DMS79 (cell line): ENCODE data around the gene PRKCB.

ENCODE experiments used
- DNase-seq: peaks from one replicate; lab custom pipeline; 2025; lab: John Stamatoyannopoulos, UW

Gene PRKCB

DNA sequence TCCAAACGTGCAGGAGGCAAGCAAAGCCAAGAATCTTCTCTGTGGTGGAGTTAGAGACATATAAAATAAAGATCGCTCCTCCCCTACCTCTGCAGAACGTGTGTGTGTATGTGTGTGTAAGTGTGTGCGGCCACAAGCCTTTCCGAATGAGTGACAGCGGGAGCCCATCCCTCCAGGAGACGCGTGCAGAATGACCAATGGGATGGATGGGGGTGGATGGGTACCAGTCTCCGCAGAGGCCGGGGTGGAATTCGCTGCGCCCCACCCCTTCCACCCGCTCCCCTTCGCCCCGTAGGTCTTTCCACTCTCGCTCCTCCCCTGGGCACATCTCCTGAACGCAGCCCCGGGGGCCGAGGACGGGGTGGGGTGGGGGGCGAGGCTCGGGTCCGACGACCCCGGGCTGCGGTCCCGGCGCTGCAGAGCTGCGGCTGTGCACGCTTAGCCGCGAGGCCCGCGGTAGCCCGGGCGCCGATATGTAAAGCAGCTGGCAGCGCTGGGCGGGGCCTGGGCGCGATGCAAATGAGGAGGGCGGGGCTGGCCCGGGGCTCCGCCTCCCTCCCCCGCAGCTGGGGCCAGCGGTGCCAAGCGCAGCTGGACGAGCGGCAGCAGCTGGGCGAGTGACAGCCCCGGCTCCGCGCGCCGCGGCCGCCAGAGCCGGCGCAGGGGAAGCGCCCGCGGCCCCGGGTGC, at the start of gene PRKCB:
TSS of gene PRKCB (plus strand) at position 594 of the 688 bp plus-strand sequence.
- peak; percentile 28 for DNase-seq

DNA sequence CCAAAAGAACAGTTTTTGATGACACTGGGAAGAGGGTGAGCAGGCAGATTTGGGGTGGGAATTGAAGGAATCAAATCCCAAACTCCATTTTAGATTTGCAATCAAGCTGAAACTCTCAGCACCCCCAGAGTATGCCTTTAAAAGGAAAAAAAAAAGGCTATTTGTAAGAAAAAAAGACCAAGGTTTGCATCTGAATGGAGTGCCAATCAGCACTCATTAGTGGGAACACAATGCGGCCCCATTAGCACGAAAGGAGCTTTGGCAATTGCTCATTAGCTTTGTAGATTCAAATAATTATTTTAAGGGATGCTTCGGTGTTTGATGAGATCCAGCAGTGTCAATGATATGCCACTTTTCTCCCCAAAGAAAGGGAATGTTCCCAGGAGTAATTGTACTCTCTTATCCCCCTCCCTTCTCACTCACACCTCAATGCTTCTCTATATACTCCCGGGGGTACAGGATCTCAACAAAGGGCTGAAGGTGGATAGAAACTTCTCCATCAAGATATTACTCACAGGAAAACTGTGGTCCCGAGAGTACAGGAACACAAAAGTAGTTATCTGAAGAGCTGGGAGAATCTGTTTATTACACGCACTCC, 48.7 kb upstream of the PRKCB start:
- no peak for DNase-seq

DNA sequence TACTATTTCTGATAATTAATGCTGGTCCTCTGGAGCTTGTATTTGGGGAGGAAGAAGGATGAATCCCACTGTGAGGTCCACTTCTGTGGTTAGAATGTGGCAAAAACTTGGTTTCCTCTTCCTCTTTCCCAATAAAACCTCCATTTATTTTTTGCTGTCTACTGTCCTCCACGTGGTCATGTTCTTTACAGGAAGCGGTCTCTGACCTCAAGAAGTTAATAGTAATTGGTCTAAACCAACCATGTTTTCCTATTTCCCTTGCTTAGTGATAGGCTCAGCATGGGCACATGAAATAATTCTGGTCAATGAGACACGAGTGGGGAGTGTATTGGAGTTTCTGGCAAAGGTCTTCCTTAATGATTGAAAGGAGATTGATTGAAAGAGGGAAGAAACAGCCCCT, 47.1 kb upstream of the PRKCB start:
- no peak for DNase-seq

DNA sequence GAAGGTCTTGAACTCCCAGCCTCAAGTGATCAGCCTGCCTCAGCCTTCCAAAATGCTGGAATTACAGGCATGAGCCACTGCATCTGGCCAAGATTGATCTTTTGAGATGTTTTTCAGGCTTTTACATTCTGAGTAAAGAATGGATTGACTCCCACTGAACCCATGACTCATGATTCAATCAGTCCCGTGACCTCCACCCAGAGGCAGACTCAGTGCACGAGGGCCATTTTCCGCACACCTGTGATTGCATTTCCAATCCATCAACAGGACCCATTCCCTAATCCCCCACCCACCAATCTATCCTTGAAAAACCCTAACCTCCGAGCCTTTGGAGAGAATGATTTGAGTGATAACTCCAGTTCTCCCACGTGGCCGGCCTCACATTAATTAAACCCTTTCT, 40.4 kb upstream of the PRKCB start:
- no peak for DNase-seq

DNA sequence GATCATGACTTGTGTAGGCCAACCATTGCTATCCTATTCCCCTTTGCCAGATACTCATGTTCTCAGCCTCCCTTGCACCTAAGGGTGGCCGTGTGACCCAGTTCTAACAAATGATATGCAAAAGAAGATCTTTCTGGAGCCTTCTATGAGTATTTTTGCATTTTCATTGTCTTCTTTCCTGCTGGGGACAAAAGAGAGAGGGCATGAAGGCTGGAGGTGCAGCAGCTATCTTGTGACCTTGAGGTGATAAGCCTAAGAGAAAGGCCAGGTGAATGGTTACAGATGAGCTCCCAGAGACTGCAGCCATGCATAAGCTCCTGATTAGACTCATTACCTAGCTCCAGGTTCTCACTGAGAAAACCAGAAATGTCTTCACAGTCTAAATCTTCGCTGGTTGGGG, 38.8 kb upstream of the PRKCB start:
- DNase-seq = no peak

DNA sequence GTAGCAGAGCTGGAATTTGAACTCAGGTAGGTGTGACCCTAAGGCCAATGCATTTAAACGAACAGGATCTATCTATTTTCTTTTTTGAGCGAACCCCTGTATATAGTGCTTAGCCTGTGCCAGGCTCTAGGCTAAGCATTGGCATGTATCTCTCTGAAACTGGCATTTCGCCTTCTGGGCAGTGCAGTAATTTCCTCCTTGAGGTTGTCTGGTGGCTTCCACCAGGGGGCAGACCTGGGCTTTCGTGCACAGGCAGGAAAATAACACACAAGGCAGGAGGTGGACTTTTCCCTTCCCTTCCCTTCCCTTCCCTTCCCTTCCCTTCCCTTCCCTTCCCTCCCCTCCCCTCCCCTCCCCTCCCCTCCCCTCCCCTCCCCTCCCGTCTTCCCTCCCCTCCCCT, 34.4 kb upstream of the PRKCB start:
- no peak for DNase-seq

DNA sequence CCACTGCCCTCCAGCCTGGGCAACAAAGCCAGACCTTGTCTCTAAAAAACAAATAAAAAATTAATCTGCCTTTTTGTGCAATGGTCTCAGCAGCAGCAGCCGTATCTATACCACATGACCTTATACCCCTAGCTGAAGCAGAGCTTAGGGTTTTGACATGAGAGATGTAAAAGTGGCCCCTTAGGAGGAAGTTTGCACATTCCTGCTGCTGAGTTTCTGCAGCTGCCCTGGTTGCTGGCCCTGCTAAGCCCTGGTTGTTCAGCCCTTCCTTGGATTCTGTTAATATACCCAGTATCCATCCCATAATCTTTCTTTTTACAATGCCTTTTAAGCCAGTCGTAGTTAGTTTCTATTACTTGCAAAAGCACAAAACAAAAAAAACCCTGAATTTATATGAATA, 33.0 kb upstream of the PRKCB start:
- no peak for DNase-seq

DNA sequence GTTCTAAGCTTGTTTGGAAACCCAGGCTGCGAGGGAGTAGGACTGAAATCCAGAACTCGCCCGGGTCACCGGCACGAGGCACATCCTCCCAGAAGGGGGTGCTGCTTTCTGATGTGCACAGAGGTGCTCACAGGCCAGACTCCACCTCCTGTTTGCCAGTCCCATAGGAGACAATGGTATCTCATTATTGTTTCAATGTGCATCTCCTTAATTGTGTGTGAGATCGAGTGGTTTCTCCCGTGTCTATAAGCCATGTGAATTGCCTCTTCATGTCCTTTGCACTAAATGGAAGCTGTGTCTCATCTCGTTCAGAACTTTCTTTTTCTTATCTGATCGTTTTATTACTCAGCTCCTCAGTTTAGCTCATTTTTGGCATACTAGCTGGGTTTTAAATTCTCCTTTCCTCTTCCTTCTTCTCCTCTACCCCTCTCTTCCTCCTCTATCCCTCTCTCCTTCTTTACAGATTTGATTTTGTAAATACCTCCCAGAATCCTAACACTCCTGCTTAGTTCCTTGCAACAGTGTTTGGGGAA, 32.1 kb upstream of the PRKCB start:
- no peak for DNase-seq

DNA sequence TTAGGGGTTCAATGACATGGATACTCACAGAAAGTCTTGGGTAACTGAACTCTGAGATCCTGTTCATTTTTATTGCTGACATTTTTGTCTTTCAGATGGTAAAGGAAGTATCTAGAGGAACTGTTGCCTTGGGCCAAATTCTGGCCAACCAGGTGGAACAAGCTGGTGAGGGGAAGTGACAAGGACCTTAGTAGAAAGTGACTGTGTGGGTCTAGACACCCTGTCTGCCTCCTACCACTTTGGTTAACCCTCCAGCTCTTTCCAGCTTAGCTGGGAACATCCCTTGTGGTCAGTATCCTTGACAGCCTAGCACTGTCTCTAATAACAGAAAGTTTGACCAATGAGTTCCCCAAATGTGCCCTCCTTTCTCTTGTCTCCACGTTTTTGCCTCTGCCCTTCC, 28.8 kb upstream of the PRKCB start:
- no peak for DNase-seq

DNA sequence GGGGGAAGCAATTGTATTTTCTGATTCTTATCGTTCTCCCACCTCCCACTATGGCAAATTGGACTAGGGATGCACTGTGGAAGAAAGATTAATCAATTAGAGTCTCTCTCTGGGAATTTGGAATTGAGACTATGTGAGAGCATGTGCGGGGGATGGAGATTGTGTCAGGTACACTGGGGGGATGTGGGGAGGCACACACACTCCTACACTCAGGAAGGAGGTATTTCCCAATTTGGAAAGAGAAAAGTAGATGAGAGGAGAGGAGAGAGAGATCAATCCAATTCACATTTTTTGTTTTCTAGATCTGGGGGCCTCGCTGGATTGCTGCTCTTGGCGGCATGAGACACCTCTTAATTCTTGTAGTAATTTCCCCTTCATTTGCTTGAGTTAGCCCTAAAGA, 14.3 kb upstream of the PRKCB start:
- DNase-seq = no peak

DNA sequence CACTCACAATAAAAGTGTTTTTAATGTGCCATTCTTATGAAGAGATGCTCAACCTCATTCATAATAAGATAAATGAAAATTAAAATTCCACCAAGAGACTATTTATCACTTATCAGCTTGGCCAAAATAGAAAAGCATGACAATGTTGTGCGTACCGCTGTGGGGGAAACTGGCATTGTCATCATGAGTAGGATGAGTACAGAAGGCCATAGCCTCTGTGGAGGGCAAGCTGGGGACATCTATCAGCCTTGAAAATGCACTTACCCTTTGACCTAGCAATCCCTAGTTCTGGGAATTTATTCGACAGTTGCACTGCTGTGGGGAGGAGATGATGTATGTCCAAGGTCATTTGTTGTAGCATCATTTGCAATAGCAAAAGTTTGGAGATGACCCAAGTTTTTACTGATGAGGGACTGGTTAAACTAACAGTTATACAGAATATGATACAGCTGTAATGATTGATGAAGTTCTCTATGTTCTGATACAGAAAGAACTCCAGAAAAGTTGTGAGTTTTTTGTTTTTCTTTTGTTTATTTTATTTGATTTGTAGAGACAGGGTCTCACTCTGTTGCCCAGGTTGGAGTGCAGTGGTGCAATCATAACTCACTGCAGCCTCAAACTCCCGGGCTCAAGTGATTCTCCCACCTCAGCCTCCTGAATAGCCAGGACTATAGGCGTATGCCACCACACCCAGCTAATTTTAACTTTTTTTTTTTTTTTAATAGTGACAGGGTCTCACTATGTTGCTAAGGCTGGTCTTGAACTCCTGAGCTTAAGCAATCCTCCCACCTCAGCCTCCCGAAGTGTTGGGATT, 13.7 kb upstream of the PRKCB start:
- DNase-seq = no peak

DNA sequence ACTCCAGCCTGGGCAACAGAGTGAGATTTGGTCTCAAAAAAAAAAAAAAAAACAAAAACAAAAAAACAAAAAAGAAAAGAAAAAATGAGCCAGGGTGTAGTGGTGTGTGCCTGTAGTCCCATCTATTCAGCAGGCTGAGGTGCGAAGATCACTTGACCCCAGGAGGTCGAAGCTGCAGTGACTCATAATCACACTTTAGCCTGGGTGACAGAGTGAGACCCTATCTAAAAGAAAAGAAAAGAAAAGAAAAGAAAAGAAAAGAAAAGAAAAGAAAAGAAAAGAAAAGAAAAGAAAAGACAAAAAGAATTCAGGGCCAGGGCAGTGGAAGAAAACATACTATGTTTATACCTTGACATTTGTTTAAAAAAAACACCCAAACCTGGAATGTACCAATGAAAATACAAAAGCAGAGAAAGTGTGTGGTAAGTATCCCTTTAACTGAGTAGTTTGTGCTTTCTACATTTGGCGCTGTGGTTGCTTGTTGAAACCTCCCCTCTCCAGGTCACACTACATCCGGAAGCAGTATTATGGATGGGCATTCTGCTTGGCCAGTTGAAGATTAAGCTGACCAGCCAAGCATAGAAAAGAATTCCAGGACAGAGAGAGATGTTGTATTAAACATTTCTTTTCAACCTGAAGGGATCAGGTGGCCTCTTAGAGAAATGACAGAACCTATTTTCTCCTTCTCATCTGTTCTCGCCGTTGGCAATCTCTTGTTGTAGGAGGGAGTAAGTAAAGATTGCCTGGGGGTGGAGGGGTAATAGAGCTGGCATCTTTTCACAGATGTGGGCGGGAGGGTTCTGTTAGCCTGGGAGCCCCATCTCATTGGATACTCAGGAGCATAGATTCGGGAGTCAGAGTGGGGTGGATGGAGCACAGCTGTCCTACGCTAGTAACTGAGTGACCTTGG, 12.1 kb upstream of the PRKCB start:
- no peak for DNase-seq

DNA sequence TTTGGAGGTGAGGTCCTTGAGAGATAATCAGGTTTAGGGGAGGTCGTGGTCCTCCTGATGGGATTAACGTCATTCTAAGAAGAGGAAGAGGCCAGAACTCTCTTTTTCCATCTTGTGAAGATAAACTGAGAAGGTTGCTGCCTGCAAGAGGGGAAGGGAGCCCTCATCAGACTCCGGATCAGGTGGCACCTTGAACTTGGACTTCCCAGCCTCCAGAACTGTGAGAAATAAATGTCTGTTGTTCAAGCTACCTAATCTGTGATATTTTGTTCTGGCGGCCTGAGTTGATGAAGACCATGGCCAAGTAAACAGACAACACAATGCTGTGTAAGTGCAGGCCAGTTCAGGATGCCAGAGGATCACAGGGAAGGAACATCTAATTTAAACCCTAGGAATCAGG, 10.9 kb upstream of the PRKCB start:
- DNase-seq = no peak

DNA sequence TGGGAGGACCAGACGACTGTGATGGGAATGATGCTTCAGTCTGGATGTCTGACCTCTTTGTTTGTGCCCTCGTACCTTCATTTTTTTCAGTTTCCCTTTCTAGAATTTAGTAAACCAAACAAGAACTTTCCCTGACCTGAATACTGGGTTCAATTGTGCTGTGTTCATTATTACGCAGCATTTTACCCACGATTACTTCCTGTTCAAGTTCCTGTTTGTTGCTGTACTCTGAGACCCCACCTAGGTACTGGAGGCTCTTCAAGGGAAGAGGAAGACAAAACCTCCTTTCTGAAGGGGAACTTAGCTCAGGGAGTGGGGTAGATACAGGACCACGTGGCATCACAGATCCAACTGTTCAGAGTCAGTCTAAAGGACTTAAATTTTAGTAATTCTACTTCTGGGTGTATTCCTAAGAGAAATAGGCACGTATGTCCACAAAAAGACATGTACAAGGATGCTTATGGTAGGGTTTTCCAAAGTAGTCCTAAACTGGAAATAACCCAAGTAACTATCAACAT, 9.2 kb upstream of the PRKCB start:
- DNase-seq = no peak

DNA sequence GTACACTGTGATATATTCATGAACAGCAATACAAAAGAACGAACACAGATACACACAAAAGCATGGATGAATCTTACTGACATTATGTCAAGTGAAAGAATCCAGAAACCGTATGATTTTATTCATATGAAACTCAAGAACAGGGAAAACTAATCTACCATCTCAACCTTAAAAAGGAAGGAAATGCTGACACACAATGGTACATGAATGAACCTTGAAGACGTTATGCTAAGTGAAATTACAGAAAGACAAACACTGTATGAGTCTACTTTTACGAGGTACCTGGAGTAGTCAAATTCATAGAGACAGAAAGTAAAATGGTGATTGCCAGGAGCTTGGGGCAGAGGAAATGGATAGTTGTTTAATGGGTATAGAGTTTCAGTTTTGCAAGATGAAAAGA, 8.7 kb upstream of the PRKCB start:
- no peak for DNase-seq

DNA sequence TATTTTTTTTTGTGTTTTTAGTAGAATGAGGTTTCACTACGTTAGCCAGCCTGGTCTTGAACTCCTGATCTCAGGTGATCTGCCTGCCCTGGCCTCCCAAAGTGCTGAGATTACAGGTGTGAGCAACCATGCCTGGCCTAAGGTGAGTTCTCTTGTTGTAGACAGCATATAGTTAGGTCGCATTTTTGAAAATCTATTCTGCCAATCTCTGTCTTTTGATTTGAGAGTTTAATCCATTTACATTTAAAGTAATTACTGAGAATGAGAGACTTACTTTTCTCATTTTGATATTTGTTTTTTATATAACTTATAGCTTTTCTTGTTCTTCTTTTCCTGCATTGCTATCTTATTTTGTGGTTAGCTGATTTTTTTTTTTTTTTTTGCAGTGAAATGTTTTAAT, 6.3 kb upstream of the PRKCB start:
- no peak for DNase-seq

DNA sequence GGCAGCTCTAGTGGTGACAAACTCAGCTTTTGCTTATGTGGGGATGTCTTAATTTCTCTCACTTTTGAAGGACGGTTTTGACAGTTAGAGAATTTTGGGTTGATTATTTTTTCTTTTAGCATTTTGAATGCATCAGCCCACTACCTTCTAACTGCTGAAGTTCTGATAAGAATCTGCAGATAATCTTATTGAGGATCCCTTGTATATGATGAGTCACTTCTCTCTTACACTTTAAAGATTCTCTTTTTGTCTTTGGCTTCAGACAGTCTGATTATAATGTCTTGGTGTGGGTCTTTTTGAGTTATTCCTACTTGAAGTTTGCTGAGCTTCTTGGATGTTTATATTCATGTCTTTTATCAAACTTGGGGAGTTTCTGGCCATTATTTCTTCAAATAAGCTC, 5.5 kb upstream of the PRKCB start:
- no peak for DNase-seq

DNA sequence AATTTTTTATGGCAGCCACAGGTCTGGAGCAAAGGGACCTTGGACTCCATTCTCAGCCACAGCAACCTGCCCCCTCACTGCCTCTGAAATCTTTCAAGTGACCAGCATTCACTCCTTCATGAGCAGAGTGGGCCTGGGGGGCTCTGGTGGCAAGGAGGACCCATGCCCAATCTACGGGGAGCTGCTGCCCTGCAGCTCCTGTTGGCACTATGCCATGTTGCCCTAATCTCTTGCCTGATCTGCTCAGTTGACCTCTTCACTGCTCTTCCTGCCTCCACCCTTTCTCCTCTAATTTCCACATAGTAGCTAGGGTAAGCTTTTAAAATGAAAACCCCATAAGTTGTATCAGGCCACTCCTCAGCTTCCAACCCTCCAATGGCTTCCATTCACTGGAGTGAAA, 2.9 kb upstream of the PRKCB start:
- no peak for DNase-seq

DNA sequence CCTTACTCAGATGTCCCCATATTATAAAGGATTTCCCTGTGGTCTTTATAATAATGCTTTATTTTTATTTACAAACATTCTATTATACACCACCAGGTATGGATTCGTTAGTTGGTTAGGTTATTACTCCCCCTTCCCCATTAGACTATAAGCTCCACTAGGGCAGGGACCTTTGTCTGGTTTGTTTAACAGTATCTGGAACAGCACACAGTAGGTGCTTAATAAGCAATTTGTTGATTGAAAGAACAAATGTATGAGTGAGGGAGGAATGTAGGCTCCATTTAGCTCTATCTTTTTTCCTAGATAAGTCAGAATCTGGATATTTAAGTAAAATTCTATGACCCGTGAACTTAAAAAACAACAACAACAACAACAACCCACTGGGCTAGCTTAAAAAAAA, 2.3 kb upstream of the PRKCB start:
- no peak for DNase-seq

DNA sequence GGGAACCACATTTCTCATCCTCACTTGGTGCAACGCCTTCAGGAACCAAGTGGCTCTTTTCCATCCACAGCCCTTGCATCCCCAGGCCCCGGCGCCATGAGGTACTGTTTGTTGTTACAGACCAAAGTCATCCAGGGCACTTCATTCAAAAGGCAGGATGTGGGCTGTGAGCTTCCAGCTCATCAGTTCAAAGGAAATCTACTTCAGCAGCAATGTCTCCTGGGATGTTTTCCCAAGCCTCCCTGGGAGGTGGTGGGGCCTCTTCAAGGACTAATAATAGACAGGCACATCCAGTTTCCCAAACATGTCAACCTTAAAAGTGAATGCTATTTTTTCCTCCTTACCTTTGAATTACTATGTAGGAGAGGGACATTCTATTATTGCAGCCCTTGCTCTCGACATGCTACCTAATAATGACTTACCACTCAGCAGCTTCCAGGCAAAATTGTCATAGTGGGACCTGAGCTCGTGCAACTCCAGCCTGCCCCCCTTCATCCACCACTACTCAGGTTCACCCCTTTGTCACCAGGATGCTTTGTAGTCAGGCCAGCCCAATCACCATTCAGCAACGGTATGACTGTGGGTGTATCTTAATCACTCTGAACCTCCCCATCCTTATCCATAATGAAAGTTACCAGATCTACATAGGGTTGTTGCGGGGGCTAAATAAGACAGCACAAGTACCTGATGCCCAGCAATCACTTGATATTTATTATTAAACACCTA, 1.7 kb upstream of the PRKCB start:
- DNase-seq = no peak

DNA sequence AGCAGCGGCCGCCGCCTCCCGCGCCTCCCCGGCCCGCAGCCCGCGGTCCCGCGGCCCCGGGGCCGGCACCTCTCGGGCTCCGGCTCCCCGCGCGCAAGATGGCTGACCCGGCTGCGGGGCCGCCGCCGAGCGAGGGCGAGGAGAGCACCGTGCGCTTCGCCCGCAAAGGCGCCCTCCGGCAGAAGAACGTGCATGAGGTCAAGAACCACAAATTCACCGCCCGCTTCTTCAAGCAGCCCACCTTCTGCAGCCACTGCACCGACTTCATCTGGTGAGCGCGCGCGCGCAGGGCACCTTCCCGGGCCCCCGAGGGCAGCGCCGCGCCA, 258 bp downstream of the PRKCB start:
- DNase-seq = no peak
